ENCODE data around the gene DLG1. TPM values are rescaled to one million over a fixed set of nuclear protein-coding genes. Genes with fewer than 3 reads are reported as not detected.

DLG1 gene
- total RNA-seq, 1 experiment from 2014 or later, result 89.8 TPM

GRCh38 chr3:197007296-197007940 is 291.0 kb downstream of the DLG1 start:
- Histone ChIP-seq H3K9me3 (ENCODE audit: control insufficient read depth in 1 of 2, insufficient read depth in 1 of 2, low read depth in 1 of 2, low read length in 2 of 2) (no peaks in the 10 kb centered on the region), H3K4me3 (replicated peaks in 1 of 2; ENCODE audit: low read depth in 1 of 2, low read length in 2 of 2) (no peak overlapping the region), H3K27ac (ENCODE audit: low read depth, low read length) (no peak overlapping the region), H3K4me2 (ENCODE audit: low read length) (peak overlapping the region; percentile 37), H3K4me1 (ENCODE audit: control insufficient read depth in 1 of 2, insufficient read depth in 2 of 2, low read length in 2 of 2) (peaks cover 16 to 36% of the 10 kb centered on the region in 2 experiments; a peak in 3 of 4 replicates), H3K79me2 (ENCODE audit: insufficient read depth, low read length) (no peaks in the 10 kb centered on the region), H3K9ac (ENCODE audit: low read length) (no peak overlapping the region), H2AFZ (ENCODE audit: low read depth, low read length, poor library complexity, severe bottlenecking) (no peak overlapping the region), H3K27me3 (ENCODE audit: insufficient read depth, low read length) (no peaks in the 10 kb centered on the region), H3K9me2 (ENCODE audit: insufficient read depth) (no peaks in the 10 kb centered on the region), H3K36me3 (ENCODE audit: control insufficient read depth in 1 of 2, insufficient read depth in 2 of 2, low read length in 2 of 2) (no peaks in the 10 kb centered on the region), H4K20me1 (ENCODE audit: insufficient read depth) (no peaks in the 10 kb centered on the region)
- ChIA-PET POLR2A (no interaction called here), CTCF (no interaction called here), RAD21 (ENCODE audit: low non-redundant PET in 1 of 2, low total read pairs in 2 of 2, uncharacterized antibody in 2 of 2, unreplicated experiment in 2 of 2) (no interaction called here)
- intact Hi-C loops (cut with micrococcal nuclease), result no loop called here
- no peak for DNase-seq (ENCODE audit: low read depth, low spot score)
- ATAC-seq, result no peak
- no TSS peak for BruUV-seq (replicated peaks)
- TF ChIP-seq ZNF274 (IDR thresholded peaks at IDR 0.05; ENCODE audit: low read depth, low read length), result no peak
- no peak for TF ChIP-seq JUND (IDR thresholded peaks at IDR 0.05)
- 0 out of 2 replicates have a peak, but pooled peaks have one; percentile 9 for TF ChIP-seq POLR2AphosphoS5 (IDR thresholded peaks at IDR 0.05; ENCODE audit: low read depth, low read length)
- peak; percentile 61 for TF ChIP-seq TCF7L2 (IDR thresholded peaks at IDR 0.05; ENCODE audit: borderline replicate concordance, extremely low read depth, insufficient read depth, insufficient read length)
- no peak for TF ChIP-seq REST (IDR thresholded peaks at IDR 0.05; ENCODE audit: low read depth)
- no peak for TF ChIP-seq EZH2 (IDR thresholded peaks at IDR 0.05)
- no peak for TF ChIP-seq CBX3 (IDR thresholded peaks at IDR 0.05; ENCODE audit: low read depth)
- no peak for TF ChIP-seq EGR1 (IDR thresholded peaks at IDR 0.05; ENCODE audit: low read depth)
- no peak for TF ChIP-seq FOSL1 (IDR thresholded peaks at IDR 0.05; ENCODE audit: low read depth)
- TF ChIP-seq MAX (IDR thresholded peaks at IDR 0.05), result no peak

All from HCT116 (cell line).